Caco-2 (cell line): ENCODE results near the gene SERINC5. TPM values are rescaled to one million over a fixed set of nuclear protein-coding genes. Genes with fewer than 3 reads are reported as not detected.
A peak's percentile ranks its signal among the peaks of the same experiment; 100 is the strongest.

Experiments
- BruUV-seq: library from RNA; stranded (reverse); fragments of 400-500 nt; replicated peaks from 2 replicates; lab custom pipeline; 2021; lab: Mats Ljungman, UMichigan
- CTCF ChIA-PET: fragments of 300-600 bp; sonication (Branson Sonifier 250); formaldehyde crosslinking; loops from one replicate; lab custom pipeline; 2022; ENCODE audit warnings: antibody characterized with exemption; lab: Charles Lee
- POLR2A ChIA-PET: fragments of 300-600 bp; sonication (Branson Sonifier 250); formaldehyde crosslinking; loops from one replicate; lab custom pipeline; 2022; ENCODE audit warnings: antibody characterized with exemption; lab: Charles Lee
- DNase-seq, 2 experiments: peaks; one replicate each; pipeline versions ENCODE4 v3.0.0 to v3.0.0-alpha.2; 2020 to 2022
- H3K27me3 ChIP-seq: replicated peaks from 2 replicates; pipeline ENCODE4 v1.6.0; 2011; ENCODE audit warnings: low read length; ENCODE audit not compliant: control insufficient read depth, insufficient read depth
- H3K36me3 ChIP-seq: 2 replicates; pipeline ENCODE4 v1.5.1; 2011; ENCODE audit warnings: low read length; ENCODE audit not compliant: control insufficient read depth, insufficient read depth
- H3K4me1 ChIP-seq: fragments of 250-450 bp; sonication (Bioruptor Pico); 2 replicates; pipeline ENCODE4 v1.5.1; 2020; ENCODE audit warnings: mild to moderate bottlenecking
- H3K4me3 ChIP-seq: 2 replicates; pipeline ENCODE4 v1.5.1; 2011; ENCODE audit warnings: low read depth, mild to moderate bottlenecking, control low read depth, low read length
- H3K9me3 ChIP-seq: fragments of 250-450 bp; sonication (Bioruptor Pico); 2 replicates; pipeline ENCODE4 v1.5.1; 2020; ENCODE audit warnings: mild to moderate bottlenecking, moderate library complexity
- H3K27ac Mint-ChIP-seq: one replicate; pipeline ENCODE4 v1.8.0; 2022; ENCODE audit warnings: mixed read lengths; ENCODE audit not compliant: unreplicated experiment
- H3K27me3 Mint-ChIP-seq: one replicate; pipeline ENCODE4 v1.8.0; 2022; ENCODE audit warnings: mixed read lengths; ENCODE audit not compliant: insufficient read depth, unreplicated experiment
- H3K36me3 Mint-ChIP-seq: one replicate; pipeline ENCODE4 v1.8.0; 2022; ENCODE audit warnings: mild to moderate bottlenecking, mixed read lengths; ENCODE audit not compliant: insufficient read depth, unreplicated experiment
- H3K4me1 Mint-ChIP-seq: one replicate; pipeline ENCODE4 v1.8.0; 2022; ENCODE audit warnings: low read depth, mixed read lengths; ENCODE audit not compliant: unreplicated experiment
- H3K4me3 Mint-ChIP-seq: one replicate; pipeline ENCODE4 v1.8.0; 2022; ENCODE audit warnings: mild to moderate bottlenecking, moderate library complexity, mixed read lengths; ENCODE audit not compliant: unreplicated experiment
- H3K9me3 Mint-ChIP-seq: one replicate; pipeline ENCODE4 v1.8.0; 2022; ENCODE audit warnings: mixed read lengths; ENCODE audit not compliant: unreplicated experiment
- CTCF ChIP-seq, 2 experiments: fragments of 200-600 bp in 1 of 2; IDR thresholded peaks; 1 replicate in 1 of 2; 2 replicates in 1 of 2; pipeline versions ENCODE4 v1.5.1 to v1.8.0; 2011 to 2022; ENCODE audit warnings: antibody characterized with exemption in 1 of 2, control low read depth in 1 of 2, inconsistent platforms in 1 of 2, low read depth in 1 of 2, low read length in 1 of 2, mild to moderate bottlenecking in 1 of 2, moderate library complexity in 1 of 2; ENCODE audit not compliant: insufficient read depth in 1 of 2, severe bottlenecking in 1 of 2, unreplicated experiment in 1 of 2
- intact Hi-C: fragments of 100-400 bp; cut with micrococcal nuclease; formaldehyde crosslinking; loops from one replicate; pipeline ENCODE4 v1.10.0; 2022; ENCODE audit not compliant: unreplicated experiment
- total RNA-seq: library from RNA; stranded (reverse); gene quantifications from 2 replicates; pipeline ENCODE4 v1.2.3, GENCODE V29; 2022

SERINC5 gene
- total RNA-seq, 1 experiment from 2014 or later, result 225 TPM

DNA sequence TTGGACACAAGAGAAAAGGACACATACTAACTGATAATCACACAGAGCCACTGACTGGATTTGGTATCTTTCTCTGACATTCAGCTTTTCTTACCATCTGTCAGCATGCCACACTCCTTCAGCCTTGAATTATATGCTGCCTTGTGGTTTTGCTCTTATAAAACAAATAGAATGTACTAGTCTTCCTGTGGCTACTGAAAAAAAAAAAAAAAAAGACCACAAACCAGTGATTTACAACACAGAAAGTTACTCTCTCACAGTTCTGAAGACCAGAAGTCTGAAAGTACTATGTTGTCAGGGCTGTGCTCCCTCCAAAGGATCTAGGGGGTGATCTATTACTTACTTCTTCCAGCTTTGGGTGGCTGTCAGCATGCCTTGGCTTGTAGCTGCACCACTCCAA, 138.4 kb downstream of the SERINC5 start:
- H3K4me3 ChIP-seq, result no peak overlapping the region
- CTCF ChIA-PET, result no interaction called here
- peaks cover 29% of the 10 kb centered on the region for H3K36me3 Mint-ChIP-seq
- no peak for DNase-seq
- POLR2A ChIA-PET, result no interaction called here
- no TSS peak for BruUV-seq
- H3K4me1 ChIP-seq, result peaks cover 15% of the 10 kb centered on the region
- H3K27me3 Mint-ChIP-seq, result no peaks in the 10 kb centered on the region
- H3K27ac Mint-ChIP-seq, result no peak overlapping the region
- H3K4me1 Mint-ChIP-seq, result peaks cover 14% of the 10 kb centered on the region
- H3K4me3 Mint-ChIP-seq, result no peak overlapping the region
- no peak for TF ChIP-seq CTCF (IDR thresholded peaks at IDR 0.05; ENCODE audit: insufficient read depth in 1 of 2, low read depth in 1 of 2, low read length in 1 of 2, severe bottlenecking in 1 of 2, unreplicated experiment in 1 of 2)
- no peaks in the 10 kb centered on the region for H3K27me3 ChIP-seq
- intact Hi-C loops, result no loop called here
- peaks cover 19% of the 10 kb centered on the region for H3K9me3 Mint-ChIP-seq
- peaks cover 30% of the 10 kb centered on the region for H3K9me3 ChIP-seq
- peaks cover 2% of the 10 kb centered on the region; the same call in 1 of the 2 replicates for H3K36me3 ChIP-seq

DNA sequence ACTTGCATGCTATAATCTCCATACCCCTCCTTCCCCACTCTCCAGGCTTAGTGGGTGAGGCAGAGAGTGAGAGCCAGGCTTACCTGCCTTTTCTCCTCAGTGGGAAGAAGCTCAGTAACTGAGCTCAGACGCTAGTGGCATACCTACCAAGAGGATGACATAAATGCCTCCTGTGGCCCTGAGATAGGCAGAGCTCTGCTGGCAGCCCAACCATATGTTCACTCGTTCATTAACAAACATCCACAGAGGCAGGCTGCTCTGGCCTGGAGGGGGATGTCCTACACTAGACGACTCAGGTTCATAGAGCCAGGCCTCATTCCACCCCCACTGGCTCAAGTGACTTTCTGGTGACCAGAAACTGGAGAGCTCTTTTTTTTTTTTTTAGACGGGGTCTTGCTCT, 139.4 kb downstream of the SERINC5 start:
- peaks cover 25% of the 10 kb centered on the region for H3K4me1 ChIP-seq
- Mint-ChIP-seq H3K27ac (peak overlapping the region; percentile 63), H3K4me1 (peaks cover 24% of the 10 kb centered on the region), H3K9me3 (peaks cover 19% of the 10 kb centered on the region), H3K4me3 (no peak overlapping the region), H3K27me3 (no peaks in the 10 kb centered on the region), H3K36me3 (peaks cover 30% of the 10 kb centered on the region)
- H3K36me3 ChIP-seq, result peaks cover 2% of the 10 kb centered on the region; the same call in 1 of the 2 replicates
- intact Hi-C loops, result no loop called here
- H3K4me3 ChIP-seq, result no peak overlapping the region
- DNase-seq, result no peak
- H3K27me3 ChIP-seq, result no peaks in the 10 kb centered on the region
- ChIA-PET POLR2A (no interaction called here), CTCF (no interaction called here)
- no TSS peak for BruUV-seq
- peaks cover 30% of the 10 kb centered on the region for H3K9me3 ChIP-seq
- TF ChIP-seq CTCF (IDR thresholded peaks at IDR 0.05; ENCODE audit: insufficient read depth in 1 of 2, low read depth in 1 of 2, low read length in 1 of 2, severe bottlenecking in 1 of 2, unreplicated experiment in 1 of 2), result no peak

GRCh38 chr5:80116000-80116399, 139.8 kb downstream of the SERINC5 start:
- CTCF ChIA-PET, result no interaction called here
- no TSS peak for BruUV-seq

More at GRCh38 chr5:80116000-80116399, 139.8 kb downstream of the SERINC5 start:
- Mint-ChIP-seq H3K27me3 (no peaks in the 10 kb centered on the region), H3K4me3 (no peak overlapping the region), H3K4me1 (peaks cover 28% of the 10 kb centered on the region), H3K27ac (peak overlapping the region; percentile 63), H3K9me3 (peaks cover 19% of the 10 kb centered on the region), H3K36me3 (peaks cover 35% of the 10 kb centered on the region)
- Histone ChIP-seq H3K9me3 (peaks cover 26% of the 10 kb centered on the region), H3K4me1 (peaks cover 27% of the 10 kb centered on the region), H3K36me3 (peaks cover 2% of the 10 kb centered on the region; the same call in 1 of the 2 replicates), H3K4me3 (no peak overlapping the region), H3K27me3 (no peaks in the 10 kb centered on the region)
- POLR2A ChIA-PET, result no interaction called here
- no peak for TF ChIP-seq CTCF (IDR thresholded peaks at IDR 0.05; ENCODE audit: insufficient read depth in 1 of 2, low read depth in 1 of 2, low read length in 1 of 2, severe bottlenecking in 1 of 2, unreplicated experiment in 1 of 2)
- intact Hi-C loops, result no loop called here
- no peak for DNase-seq
